GM21825 (cell line): Measurements from ENCODE around the gene ARHGAP11A.
"Not testable (repeated sequence)": the region's sequence is repeated elsewhere in the genome, so short reads cannot be mapped to it uniquely, and the experiment has no call there.

Experiments used
- ATAC-seq: cut with Tn5 transposase; IDR thresholded peaks from one replicate; pipeline ENCODE4 v1.9.1; 2021; ENCODE audit warnings: mild to moderate bottlenecking, moderate library complexity; ENCODE audit not compliant: unreplicated experiment

The ARHGAP11A gene, protein sequence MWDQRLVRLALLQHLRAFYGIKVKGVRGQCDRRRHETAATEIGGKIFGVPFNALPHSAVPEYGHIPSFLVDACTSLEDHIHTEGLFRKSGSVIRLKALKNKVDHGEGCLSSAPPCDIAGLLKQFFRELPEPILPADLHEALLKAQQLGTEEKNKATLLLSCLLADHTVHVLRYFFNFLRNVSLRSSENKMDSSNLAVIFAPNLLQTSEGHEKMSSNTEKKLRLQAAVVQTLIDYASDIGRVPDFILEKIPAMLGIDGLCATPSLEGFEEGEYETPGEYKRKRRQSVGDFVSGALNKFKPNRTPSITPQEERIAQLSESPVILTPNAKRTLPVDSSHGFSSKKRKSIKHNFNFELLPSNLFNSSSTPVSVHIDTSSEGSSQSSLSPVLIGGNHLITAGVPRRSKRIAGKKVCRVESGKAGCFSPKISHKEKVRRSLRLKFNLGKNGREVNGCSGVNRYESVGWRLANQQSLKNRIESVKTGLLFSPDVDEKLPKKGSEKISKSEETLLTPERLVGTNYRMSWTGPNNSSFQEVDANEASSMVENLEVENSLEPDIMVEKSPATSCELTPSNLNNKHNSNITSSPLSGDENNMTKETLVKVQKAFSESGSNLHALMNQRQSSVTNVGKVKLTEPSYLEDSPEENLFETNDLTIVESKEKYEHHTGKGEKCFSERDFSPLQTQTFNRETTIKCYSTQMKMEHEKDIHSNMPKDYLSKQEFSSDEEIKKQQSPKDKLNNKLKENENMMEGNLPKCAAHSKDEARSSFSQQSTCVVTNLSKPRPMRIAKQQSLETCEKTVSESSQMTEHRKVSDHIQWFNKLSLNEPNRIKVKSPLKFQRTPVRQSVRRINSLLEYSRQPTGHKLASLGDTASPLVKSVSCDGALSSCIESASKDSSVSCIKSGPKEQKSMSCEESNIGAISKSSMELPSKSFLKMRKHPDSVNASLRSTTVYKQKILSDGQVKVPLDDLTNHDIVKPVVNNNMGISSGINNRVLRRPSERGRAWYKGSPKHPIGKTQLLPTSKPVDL

DNA sequence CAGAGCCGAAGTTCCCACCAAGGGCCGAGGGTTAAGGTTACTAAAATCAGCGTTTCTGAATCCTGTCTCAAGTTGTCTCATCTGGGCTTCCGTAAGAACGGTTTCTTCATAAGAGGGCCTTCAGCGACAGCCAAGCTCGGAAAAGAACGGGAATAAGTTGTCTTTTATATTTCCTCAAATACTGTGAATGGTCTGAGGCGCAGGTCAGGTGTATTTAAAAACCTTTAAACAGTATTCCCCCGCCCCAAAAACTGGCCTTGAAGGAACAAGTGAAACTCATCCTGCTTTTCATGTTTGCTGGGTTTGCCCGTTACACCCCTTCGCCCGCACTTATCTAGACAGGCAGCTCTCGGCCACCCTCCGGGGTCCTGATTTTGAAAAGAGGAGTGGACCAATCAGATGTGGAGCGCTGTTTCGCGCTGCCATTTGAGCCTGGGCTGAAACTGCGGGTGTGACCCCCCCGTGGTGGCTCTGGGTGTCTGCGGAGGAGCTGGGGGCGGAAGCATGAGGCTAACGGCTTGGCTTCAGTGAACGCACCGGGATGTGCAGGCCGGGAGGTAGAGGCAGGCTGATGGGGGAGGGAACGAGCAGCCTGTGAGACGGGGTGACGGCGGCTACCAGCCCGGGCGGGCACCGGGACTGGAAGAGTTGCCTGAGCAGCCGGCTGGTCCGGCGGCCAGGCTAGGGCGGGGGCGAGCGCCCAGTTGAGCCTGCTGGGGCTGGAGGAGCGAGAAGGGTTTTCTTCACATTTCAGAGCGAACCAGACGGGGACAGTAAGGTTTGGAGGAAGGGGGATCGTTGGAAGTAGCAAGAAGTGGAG lies at the start of gene ARHGAP11A:
ARHGAP11A (plus strand) TSS at position 454 of the 820 bp plus-strand sequence. CDS start 708 bp downstream, outside the sequence.
- ATAC-seq: peak; percentile 61

DNA sequence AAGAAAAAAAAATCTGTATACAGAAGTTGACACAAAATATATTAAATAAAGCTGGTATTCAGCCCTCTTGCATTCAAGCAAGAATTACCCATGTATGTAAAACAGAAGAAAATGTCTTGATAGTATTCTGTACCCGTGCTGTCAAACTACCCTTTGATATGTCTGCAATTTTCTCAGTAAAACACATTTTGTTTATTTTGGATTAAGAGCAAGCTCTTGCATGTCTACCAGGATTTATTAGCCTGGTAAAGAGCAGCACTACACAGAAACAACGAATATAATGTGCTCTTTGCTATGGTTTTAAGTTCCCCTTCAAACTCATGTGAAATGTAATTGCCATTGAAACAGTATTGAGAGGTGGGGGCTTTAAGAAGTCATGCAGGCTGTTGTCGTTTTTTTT lies 46.3 kb upstream of the ARHGAP11A start:
- ATAC-seq: not testable (repeated sequence)

DNA sequence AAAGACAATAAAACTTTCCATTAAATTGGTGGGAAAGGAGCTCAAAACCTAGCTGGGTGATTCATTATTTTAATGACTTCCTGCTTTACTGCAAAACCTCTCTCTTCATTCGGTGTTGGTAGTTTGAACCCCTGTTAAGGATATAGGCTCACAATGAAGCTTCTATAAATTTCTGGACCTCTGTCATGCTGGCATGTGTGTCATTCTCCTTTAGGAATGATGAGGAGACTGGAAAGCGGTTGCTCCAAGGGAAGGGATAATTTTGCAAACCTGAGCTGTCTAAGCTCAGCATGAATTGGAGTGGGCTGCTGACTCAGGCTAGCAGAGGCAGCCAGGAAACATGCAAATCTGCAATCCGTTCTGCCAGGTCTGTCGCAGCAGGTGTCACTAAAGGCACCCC lies 36.8 kb upstream of the ARHGAP11A start:
- ATAC-seq: not testable (repeated sequence)

DNA sequence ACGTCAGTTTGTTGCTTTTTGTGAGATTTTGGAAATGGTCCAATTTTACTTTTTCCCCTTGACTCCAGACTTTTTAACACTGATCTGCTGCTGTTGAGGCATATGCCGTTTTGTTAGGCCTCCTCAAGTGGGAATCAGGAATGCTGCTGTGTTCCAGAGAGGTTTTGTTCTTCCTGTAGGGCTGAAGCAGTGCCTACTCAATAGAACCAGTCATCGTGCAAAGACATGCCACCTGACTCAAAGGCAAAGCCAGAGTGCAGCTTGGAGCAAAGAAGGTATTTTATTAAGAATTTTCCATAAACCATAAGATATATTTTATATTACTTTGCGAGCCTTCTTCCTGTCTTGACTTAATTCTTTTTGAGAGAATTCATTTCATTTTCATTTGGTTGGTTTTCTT lies 29.5 kb upstream of the ARHGAP11A start:
- not testable (repeated sequence) for ATAC-seq

DNA sequence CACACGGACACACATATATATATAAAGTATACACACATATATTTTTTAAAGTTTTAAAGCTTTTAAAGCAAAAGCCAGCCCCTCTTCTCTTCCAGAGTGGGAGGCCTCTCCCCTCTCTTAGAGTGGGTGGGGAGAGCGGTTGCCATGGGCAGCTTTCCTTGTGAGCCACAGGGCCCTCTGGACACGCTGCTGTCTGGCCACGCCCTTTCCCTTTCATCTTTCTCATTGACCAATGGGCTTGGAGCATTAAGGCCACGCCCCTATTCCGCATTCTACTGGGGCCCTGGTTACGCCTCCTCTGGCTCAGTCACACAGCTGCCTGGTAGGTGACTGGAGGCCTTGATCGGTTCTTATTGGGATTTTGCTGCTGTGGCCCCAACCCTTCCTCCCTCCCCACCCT lies 22.2 kb upstream of the ARHGAP11A start, which contains the start of gene GOLGA8N:
GOLGA8N (plus strand) TSS at position 306 of the 400 bp plus-strand sequence.
- not testable (repeated sequence) for ATAC-seq

DNA sequence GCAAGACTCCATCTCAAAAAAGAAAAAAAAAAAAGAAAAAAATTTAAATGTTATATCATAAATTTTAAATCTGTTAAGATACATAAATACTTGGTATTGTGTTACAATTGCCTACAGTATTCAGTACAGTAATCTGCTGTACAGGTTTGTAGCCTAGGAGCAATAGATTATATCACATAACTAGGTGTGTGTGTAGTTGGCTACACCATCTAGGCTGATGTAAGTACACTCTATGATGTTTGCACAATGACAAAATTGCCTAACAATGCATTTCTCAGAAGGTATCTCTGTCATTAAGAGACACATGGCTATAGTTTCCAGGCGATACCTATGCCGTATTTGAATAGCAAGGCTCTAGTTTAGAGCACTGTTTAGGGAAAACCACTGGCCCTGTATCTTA lies 5.8 kb upstream of the ARHGAP11A start:
- not testable (repeated sequence) for ATAC-seq

DNA sequence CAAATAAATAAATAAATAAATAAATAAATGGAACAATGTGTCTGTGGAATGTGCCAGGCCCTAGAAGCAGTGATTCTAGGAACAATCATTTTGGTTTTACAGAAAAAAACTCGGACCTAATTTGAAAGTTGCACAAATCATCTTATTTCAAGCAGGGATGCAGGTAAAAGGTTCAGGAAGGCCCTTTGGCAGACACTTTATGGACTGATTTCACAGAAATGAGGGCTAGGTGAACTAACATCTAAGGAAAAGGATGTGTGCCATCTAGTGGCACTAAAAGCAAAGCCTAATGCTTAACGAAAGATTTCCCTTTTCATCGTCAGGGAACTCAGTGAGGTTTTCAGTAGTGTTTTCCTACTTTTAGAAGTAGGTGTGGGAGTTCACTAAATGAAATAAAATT lies 4.6 kb upstream of the ARHGAP11A start:
- not testable (repeated sequence) for ATAC-seq

DNA sequence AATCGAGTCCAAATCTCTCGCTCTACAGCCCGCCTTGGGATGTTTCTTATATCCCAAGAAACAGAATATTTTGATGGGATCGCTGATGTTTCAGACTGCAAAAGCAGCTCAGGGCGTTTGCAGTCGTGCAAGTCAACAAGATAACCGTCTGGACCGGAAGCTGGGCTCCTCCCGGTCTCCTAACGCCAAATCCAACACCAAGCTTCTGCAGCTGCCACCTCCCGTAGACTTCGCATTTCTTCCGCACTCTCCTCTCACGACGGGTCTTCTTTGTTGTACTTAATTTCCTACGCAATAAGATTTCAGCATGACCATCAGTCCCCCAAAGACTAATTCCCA lies 623 bp upstream of the ARHGAP11A start:
- peak; percentile 26 for ATAC-seq

DNA sequence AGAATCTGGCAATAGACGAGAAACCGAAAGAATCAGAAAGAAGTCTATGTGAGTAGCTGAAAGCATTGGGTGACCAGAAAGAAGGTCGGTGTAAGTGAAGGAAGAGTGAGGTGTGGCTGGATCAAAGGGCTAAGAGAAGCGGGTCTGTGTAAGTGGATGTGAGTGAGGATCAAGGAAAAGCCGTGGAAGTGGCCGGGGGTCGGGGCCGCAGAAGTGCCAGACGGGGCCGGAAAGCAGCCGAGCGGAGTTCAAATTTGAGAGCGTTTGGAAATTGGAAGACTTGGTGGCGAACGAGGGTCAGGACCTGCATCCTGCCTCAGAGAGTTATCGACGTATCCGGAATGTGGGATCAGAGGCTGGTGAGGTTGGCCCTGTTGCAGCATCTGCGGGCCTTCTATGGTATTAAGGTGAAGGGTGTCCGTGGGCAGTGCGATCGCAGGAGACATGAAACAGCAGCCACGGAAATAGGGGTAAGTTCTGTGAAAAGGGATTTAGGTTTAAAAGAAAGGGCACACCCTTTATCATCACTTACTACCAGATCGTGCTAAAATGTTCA lies 645 bp downstream of the ARHGAP11A start:
- not testable (repeated sequence) for ATAC-seq

DNA sequence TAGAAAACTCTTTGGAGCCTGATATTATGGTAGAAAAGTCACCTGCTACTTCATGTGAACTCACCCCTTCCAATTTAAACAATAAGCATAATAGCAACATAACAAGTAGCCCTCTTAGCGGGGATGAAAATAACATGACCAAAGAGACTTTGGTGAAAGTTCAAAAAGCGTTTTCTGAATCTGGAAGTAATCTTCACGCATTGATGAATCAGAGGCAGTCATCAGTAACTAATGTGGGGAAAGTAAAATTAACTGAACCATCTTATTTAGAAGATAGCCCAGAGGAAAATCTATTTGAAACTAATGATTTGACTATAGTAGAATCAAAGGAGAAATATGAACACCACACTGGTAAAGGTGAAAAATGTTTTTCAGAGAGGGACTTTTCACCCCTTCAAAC lies 21.1 kb downstream of the ARHGAP11A start:
- ATAC-seq: no peak

DNA sequence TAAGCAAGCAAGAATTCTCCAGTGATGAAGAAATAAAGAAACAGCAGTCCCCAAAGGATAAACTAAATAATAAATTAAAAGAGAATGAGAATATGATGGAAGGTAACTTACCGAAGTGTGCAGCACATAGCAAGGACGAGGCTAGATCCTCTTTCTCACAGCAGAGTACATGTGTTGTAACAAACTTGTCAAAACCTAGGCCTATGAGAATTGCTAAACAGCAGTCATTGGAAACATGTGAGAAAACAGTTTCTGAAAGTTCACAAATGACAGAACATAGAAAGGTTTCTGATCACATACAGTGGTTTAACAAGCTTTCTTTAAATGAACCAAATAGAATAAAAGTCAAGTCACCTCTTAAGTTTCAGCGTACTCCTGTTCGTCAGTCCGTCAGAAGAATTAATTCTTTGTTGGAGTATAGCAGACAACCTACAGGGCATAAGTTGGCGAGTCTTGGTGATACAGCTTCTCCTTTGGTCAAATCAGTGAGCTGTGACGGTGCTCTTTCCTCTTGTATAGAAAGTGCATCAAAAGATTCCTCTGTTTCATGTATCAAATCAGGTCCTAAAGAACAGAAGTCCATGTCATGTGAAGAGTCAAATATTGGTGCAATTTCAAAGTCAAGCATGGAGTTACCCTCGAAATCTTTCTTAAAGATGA lies 21.7 kb downstream of the ARHGAP11A start:
- no peak for ATAC-seq

DNA sequence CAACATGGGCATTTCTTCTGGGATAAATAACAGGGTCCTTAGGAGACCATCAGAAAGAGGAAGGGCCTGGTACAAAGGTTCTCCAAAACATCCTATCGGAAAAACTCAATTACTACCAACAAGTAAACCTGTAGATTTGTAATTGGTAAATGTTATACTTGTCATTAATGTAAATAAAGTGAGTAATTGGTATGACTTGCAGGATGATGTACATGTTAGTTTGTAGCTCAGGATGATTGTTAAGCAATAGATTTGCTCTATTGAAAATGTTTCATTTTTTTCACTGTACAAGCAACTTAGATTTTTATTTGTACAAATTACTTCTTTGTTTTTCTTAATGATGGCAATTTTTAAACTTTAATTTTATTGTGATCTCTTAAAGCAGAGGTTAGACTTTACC lies 22.4 kb downstream of the ARHGAP11A start:
- ATAC-seq: no peak

DNA sequence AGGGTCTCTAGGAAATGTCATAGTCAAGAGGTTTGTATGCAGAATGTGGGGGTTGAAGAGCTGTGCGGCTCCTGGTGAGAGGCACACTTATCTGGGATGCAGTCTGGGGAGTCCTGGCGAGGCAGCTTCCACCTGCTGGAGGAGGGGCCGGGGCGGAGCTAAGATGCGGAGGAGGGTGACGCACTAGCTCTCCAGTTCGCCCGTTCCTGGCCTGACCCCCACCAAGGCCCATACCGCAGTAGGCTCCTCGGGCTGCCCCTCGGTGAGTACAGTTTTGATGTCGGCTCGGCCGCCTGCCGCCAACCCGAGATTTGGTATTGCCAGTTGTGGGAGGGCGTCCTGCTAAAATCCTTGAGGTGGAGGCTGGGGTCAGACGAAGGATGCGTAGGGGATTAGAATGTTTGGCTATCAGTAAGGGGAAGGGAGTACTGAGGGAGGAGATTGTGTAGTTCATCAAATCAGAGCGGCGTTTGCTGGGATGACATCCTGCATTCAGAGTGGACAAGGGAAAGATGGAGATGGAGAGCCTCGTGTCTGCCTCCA lies 26.3 kb downstream of the ARHGAP11A start, which contains the start of gene SCG5:
SCG5 (plus strand) TSS at position 194 of the 543 bp plus-strand sequence. CDS start 1,883 bp downstream, outside the sequence.
- ATAC-seq: no peak

DNA sequence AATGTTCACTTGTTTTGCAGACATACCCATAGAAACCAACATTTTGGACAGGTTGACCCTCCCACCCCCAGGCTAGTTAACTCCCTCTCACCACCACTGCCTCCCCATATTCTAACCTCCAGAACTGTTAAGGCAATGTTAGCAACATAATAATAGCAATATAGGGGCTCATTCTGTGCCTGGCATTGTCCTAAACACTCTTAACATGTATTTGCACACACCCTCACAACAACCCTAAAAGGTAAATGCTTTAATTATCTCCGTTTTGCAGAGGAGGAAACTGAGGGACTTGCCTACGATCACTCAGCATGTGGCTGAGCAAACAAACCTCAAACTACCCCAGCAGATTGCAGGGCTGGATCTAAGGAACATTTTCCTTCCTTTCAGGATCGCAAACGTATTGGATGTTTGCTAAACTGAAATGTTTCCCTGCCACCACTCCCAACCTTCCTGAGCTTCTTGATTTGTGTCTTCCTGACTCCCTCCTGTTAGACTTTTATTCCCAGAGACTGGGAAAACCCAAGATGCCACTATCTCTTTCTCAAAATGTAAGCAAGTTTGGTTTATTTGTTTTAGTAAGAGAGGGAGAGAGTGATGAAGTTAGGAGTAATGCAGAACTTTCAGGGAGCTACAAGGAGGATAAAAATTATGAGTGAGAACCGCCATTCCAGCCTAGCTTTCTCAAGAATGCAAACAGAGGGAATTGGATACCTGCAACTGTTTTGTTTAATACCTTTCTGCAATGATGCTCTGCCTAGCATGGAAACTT lies 27.5 kb downstream of the ARHGAP11A start:
- ATAC-seq: no peak

DNA sequence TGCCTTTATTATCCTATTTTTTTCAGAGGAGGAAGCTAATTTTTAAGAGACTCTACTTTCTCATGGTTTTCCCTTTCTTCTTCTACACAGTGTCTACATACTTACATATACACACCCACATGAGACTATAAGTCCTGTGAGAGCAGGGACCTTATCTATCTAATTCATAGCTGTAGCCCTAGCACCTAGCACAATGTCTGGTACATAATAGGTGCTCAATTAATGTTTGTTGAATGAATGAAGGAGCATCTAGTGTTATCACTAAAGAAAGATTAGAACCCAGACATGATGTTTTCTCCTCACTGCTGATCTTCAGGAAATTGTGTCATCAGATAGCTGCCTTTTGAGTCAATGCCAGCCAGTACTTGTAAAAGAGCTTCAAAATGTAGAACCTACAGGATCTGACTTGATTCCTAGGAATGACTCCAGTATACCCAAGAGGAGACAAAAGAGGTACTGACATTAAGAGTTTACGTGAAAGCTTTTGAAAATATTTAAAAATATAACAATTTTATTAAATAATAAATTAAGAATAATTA lies 28.7 kb downstream of the ARHGAP11A start:
- no peak for ATAC-seq

DNA sequence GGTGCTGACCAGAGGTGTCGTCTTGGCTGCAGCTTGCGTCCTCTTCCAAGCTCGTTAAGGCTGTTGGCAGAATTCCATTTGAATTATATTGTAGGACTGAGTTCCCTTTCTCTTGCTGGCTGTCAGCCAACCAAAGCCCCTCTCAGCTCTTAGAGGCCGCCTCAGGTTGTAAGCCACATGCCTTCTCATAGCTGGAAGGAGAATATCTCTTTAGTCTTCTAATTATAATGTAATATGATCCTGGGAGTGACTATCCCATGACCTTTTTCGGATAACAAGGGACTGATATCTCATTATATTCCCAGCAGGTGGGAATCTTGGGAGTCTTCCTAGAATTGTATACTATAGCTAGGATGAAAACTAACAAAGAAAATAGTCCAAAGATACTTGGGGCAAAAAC lies 31.0 kb downstream of the ARHGAP11A start:
- no peak for ATAC-seq

DNA sequence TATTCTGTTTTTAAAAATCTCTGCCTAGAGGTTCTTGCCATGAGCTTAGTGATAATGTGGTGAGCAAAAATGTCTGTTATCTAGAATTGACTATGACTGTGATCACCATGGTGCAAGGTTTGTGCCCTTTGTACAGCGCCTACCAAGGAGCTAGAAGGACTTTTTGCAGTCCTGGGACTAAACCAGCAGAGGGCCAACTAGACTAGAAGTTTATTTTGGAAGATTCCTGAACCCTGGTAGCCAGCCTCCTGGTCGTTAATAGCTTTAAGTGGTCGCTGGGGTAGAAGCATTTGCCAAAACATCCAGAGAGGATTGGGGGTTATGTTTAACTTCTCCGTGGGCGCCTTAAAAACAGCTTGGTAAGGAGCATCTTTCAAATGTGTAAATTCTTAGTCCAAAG lies 34.0 kb downstream of the ARHGAP11A start:
- no peak for ATAC-seq

DNA sequence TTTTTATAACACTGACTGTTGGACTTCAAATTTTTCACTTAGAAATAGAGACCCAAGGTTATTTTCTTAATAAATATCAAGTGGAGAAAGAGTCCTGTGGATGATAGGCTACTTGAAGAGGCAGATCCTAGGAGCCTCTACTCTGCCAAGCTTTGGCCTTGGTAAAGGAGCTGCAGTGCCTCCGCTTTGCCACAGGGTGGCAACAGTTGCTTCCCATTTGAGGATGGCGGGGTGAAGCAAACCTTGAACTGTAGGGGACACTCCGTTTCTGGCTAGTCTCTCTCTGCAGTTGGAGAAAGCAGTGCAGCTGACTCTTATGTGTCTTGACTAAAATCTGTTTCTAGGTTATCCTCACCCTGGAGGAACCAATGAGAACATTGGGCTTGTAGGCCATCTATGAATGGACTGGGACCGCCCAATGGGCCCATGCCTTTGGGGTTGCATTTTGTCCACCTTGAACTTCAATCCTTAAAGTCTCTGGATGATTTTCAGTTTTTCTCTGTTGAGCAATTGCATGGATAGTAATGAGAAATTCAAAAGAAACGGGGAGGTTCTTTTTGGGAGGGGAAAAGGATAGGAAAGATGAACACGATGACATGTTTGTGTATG lies 36.0 kb downstream of the ARHGAP11A start:
- ATAC-seq: peak; percentile 69
